HepG2 (cell line): ENCODE results near the gene ELP5.

Experiments
- HNRNPLL ChIP-seq: fragments of 200-400 bp; formaldehyde crosslinking; IDR thresholded peaks from 2 replicates; pipeline ENCODE4 v1.6.1; 2017; ENCODE audit warnings: mild to moderate bottlenecking, low read depth, low read length; ENCODE audit not compliant: poor library complexity, severe bottlenecking
- RNF2 ChIP-seq: fragments of 450-650 bp; conservative IDR thresholded peaks from 2 replicates; pipeline ENCODE4 v1.6.1; 2016; ENCODE audit warnings: low read depth
- SMC3 ChIP-seq: IDR thresholded peaks from 2 replicates; pipeline ENCODE4 v1.6.1; 2011; ENCODE audit warnings: low read length, improper control_type of control experiment
- ZMAT3 ChIP-seq: sonication (generic); formaldehyde crosslinking; conservative IDR thresholded peaks from 2 replicates; pipeline ENCODE4 v1.7.0; 2021; ENCODE audit warnings: missing genetic modification reagents
- ZNF207 ChIP-seq: fragments of 450-650 bp; IDR thresholded peaks from 2 replicates; pipeline ENCODE4 v1.6.1; 2016; ENCODE audit warnings: antibody characterized with exemption, borderline replicate concordance
- ZNF678 ChIP-seq: sonication (generic); formaldehyde crosslinking; IDR thresholded peaks from 2 replicates; pipeline ENCODE4 v1.4.0; 2020; ENCODE audit warnings: mild to moderate bottlenecking, missing genetic modification reagents
- ZSCAN9 ChIP-seq: IDR thresholded peaks from 2 replicates; pipeline ENCODE4 v1.6.1; 2016; ENCODE audit warnings: borderline replicate concordance
- TF ChIP-seq, protein P1 (sequence below), 2 experiments: IDR thresholded peaks; 2 replicates each; pipeline ENCODE4 v1.6.1; 2011 to 2012; ENCODE audit warnings: low read length in 2 of 2, borderline replicate concordance in 1 of 2, low read depth in 1 of 2, mild to moderate bottlenecking in 1 of 2, moderate library complexity in 1 of 2
- TF ChIP-seq, protein P2 (sequence below): sonication (generic); formaldehyde crosslinking; IDR thresholded peaks from 2 replicates; pipeline ENCODE4 v1.5.0; 2020; ENCODE audit warnings: mild to moderate bottlenecking, missing genetic modification reagents, borderline replicate concordance

DNA sequence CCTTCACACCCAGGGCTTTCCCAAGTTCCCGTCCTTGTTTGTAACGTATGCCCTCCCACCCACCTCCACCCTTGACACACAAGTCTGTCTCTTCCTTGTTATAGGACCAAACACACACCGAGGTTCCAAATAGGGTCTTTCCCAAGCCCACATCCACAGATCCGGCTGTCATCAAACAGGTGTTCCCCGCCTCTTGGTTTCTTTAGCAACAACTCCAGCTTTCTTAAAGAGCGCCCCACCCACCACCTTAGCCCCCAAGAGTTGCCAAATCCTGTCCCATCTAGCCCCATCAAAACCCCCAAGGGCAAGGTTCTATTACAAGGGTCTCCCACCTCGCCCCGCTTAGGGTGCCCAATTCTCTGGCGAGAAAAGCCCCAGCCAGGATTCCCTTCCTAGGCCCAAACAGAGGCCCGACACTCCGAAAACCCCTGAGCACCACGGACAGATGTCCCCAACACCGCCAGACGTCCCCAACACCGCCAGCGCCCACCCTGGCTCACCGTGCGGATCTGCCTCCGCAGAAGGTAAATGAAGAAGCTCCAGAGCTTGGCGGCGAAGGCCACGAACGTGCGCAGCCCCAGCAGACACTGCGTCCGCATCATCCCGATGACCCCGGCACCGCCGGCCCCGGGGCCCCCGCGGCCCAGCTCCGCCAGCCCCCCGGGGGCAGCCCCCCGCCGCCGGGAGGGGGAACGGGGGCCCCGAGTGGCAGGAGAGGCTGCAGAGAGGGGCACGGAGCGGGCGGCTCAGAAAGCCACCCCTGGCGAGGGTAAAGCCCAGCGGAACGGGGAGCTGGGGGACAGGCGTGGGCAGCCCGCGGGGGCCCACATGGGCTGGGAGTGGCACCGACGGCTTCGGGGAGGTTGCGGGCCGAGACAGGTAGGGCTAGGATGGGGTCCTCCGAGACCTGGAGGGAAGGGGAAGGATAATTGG, 1.1 kb upstream of the ELP5 start:
- TF ChIP-seq RNF2, result no peak
- no peak for TF ChIP-seq ZNF678
- TF ChIP-seq SMC3, result no peak
- TF ChIP-seq HNRNPLL, result no peak
- no peak for TF ChIP-seq ZMAT3 (CRISPR knock-in tag)
- no peak for TF ChIP-seq ZSCAN9 (CRISPR knock-in tag)
- no peak for TF ChIP-seq ZNF207
- TF ChIP-seq, protein P1, sequence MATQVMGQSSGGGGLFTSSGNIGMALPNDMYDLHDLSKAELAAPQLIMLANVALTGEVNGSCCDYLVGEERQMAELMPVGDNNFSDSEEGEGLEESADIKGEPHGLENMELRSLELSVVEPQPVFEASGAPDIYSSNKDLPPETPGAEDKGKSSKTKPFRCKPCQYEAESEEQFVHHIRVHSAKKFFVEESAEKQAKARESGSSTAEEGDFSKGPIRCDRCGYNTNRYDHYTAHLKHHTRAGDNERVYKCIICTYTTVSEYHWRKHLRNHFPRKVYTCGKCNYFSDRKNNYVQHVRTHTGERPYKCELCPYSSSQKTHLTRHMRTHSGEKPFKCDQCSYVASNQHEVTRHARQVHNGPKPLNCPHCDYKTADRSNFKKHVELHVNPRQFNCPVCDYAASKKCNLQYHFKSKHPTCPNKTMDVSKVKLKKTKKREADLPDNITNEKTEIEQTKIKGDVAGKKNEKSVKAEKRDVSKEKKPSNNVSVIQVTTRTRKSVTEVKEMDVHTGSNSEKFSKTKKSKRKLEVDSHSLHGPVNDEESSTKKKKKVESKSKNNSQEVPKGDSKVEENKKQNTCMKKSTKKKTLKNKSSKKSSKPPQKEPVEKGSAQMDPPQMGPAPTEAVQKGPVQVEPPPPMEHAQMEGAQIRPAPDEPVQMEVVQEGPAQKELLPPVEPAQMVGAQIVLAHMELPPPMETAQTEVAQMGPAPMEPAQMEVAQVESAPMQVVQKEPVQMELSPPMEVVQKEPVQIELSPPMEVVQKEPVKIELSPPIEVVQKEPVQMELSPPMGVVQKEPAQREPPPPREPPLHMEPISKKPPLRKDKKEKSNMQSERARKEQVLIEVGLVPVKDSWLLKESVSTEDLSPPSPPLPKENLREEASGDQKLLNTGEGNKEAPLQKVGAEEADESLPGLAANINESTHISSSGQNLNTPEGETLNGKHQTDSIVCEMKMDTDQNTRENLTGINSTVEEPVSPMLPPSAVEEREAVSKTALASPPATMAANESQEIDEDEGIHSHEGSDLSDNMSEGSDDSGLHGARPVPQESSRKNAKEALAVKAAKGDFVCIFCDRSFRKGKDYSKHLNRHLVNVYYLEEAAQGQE (IDR thresholded peaks at IDR 0.05; ENCODE audit: borderline replicate concordance in 1 of 2, low read depth in 1 of 2, low read length in 2 of 2), result no peak
- TF ChIP-seq, protein P2, sequence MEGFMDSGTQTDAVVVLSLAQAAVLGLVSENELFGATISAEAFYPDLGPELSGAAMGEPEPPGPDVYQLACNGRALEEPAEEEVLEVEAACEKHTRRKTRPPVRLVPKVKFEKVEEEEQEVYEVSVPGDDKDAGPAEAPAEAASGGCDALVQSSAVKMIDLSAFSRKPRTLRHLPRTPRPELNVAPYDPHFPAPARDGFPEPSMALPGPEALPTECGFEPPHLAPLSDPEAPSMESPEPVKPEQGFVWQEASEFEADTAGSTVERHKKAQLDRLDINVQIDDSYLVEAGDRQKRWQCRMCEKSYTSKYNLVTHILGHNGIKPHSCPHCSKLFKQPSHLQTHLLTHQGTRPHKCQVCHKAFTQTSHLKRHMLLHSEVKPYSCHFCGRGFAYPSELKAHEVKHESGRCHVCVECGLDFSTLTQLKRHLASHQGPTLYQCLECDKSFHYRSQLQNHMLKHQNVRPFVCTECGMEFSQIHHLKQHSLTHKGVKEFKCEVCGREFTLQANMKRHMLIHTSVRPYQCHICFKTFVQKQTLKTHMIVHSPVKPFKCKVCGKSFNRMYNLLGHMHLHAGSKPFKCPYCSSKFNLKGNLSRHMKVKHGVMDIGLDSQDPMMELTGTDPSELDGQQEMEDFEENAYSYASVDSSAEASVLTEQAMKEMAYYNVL (CRISPR knock-in tag), result no peak
